ENCODE data around the gene RAD51B.

RAD51B gene

DNA sequence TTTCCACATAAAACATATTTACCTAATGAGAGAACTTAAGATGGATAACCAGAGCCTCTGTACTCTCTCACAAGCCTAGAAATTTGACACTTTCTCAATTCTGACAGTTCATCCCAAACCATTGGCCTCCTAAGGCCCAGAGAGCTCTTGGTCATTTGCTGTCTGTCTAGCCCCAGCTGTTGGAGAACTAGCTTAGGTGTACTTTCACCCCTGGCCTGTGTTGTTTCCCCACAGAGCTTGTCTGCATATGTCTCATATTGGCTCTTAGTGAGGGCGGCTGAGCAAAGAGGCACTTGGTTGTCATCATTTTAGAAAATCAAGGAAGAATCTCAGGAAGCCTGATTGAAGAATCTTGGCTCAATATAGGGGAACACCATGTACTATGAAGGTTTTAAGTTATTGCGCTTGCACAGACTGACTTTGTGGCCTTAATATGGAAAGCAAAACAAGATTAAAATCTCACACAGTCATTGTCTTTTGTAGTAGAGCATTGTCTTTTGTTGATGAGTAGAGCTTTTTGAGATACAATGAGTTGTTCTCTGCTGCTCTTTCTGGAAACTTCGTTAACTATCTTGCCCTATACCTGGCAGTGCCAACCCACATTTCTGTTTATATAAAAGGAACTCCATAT lies 324.6 kb downstream of the RAD51B start:
- Histone ChIP-seq H3K36me3 (peaks cover 0 to 5% (median 0%) of the 10 kb centered on the region in 11 experiments; a peak in 3 of 22 replicates), H3K27ac (peak overlapping the region in 9 of 11 experiments; percentile 60 to 94 (median 90); a peak in 19 of 22 replicates), H4K20me1 (no peaks in the 10 kb centered on the region), H3K27me3 (no peaks in the 10 kb centered on the region), H3K9me3 (replicated peaks in 1 of 11) (peaks cover 10 to 27% (median 15%) of the 10 kb centered on the region in 11 experiments), H3K4me2 (peak overlapping the region; percentile 47 to 81 (median 72); a peak in 21 of 22 replicates), H3K9ac (peak overlapping the region in 9 of 11 experiments; percentile 26 to 79 (median 70); a peak in 17 of 22 replicates), H3K4me1 (peaks cover 22 to 67% (median 42%) of the 10 kb centered on the region in 10 experiments), H3K4me3 (no peak overlapping the region)
- no peak for TF ChIP-seq Cebpa-rat (IDR thresholded peaks at IDR 0.05)

DNA sequence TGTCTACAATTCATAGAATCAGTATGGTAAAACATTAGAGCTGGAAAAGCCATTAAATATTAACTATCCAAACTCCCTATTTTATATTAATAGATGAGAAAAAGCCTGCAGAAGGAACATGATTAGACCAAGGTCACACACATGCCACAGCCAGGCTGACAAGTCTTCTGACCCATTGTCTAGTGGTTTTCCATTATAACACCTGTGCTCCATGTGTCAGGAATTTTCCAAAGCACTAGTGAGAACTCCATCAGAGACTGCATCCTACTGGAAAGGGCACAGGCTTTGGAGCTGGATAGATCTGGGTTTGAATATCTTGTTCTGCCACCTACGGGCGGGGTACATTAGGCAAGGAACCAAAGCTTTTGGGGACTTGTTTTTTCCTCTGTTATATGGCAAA lies 325.5 kb downstream of the RAD51B start:
- Histone ChIP-seq H3K4me1 (peaks cover 22 to 62% (median 42%) of the 10 kb centered on the region in 10 experiments), H3K4me2 (peak overlapping the region in 8 of 11 experiments; percentile 45 to 80 (median 70); a peak in 14 of 22 replicates)

DNA sequence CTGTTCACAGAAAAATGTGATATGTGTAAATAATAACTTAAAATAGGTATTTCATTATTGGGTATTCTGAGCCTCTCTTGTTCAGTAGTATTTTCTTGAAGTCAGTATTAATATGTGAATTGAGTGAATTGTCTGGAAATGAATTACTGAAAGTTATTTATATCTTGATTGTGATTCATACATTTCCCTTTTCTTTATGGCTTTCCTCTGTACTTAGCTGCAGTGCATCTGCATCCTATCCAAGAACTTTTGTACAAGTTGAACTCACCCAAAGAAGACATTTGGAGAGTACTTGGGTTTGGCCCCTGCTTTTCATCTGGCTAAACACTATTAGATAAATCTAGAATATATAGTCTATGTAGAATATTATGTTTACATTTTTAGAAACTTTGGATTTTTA lies 326.0 kb downstream of the RAD51B start:
- H3K27ac ChIP-seq: peak overlapping the region in 7 of 11 experiments; percentile 31 to 94 (median 91); a peak in 13 of 22 replicates
- H3K4me3 ChIP-seq: no peak overlapping the region
- no peak overlapping the region for H3K9ac ChIP-seq
- TF ChIP-seq Cebpa-rat (IDR thresholded peaks at IDR 0.05): no peak
- peaks cover 18 to 37% (median 24%) of the 10 kb centered on the region in 11 experiments for H3K9me3 ChIP-seq (replicated peaks in 1 of 11)
- H3K36me3 ChIP-seq: peaks cover 0 to 5% (median 0%) of the 10 kb centered on the region in 11 experiments; a peak in 3 of 22 replicates
- peak overlapping the region in 10 of 11 experiments; percentile 21 to 75 (median 59); a peak in 16 of 22 replicates for H3K4me2 ChIP-seq
- no peaks in the 10 kb centered on the region for H3K27me3 ChIP-seq
- H4K20me1 ChIP-seq: no peaks in the 10 kb centered on the region
- H3K4me1 ChIP-seq: peaks cover 22 to 57% (median 40%) of the 10 kb centered on the region in 10 experiments

More for the DNA sequence above, 325.5 kb downstream of the RAD51B start:
- H3K9ac ChIP-seq: no peak overlapping the region
- no peak overlapping the region for H3K4me3 ChIP-seq
- peak overlapping the region in 8 of 11 experiments; percentile 80 to 94 (median 90); a peak in 15 of 22 replicates for H3K27ac ChIP-seq
- no peaks in the 10 kb centered on the region for H4K20me1 ChIP-seq
- H3K9me3 ChIP-seq (replicated peaks in 1 of 11): peaks cover 17 to 36% (median 22%) of the 10 kb centered on the region in 11 experiments
- peaks cover 0 to 5% (median 0%) of the 10 kb centered on the region in 11 experiments; a peak in 3 of 22 replicates for H3K36me3 ChIP-seq
- no peaks in the 10 kb centered on the region for H3K27me3 ChIP-seq
- TF ChIP-seq Cebpa-rat (IDR thresholded peaks at IDR 0.05): no peak

DNA sequence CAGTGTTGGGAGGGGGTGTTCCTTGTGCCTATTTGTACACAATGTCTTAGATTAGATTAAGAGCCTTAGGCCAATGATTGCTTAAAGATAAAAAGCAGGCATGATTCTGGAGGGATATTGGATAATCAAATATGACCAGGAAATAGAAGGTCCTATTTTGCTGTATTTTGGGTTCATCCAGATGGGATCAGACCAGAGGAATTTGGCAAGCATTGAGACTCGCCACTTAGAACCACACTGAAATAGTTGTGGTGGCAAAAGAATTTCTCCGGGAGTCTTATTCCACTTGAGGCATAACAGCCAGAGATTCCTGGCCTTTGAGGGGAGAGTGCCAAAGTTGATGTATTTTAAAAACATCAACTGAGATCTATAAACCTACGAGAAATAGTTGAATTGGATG lies 327.2 kb downstream of the RAD51B start:
- no peak overlapping the region for H3K9ac ChIP-seq
- H4K20me1 ChIP-seq: no peaks in the 10 kb centered on the region
- peaks cover 22 to 51% (median 39%) of the 10 kb centered on the region in 10 experiments for H3K4me1 ChIP-seq
- no peak for TF ChIP-seq Cebpa-rat (IDR thresholded peaks at IDR 0.05)
- H3K4me3 ChIP-seq: no peak overlapping the region
- peaks cover 0 to 5% (median 0%) of the 10 kb centered on the region in 11 experiments; a peak in 3 of 22 replicates for H3K36me3 ChIP-seq
- H3K27me3 ChIP-seq: no peaks in the 10 kb centered on the region
- H3K9me3 ChIP-seq (replicated peaks in 1 of 11): peaks cover 24 to 48% (median 35%) of the 10 kb centered on the region in 11 experiments
- H3K27ac ChIP-seq: peak overlapping the region in 4 of 11 experiments; percentile 86 to 94 (median 92); a peak in 6 of 22 replicates
- H3K4me2 ChIP-seq: peak overlapping the region in 1 of 11 experiments; percentile 58; a peak in 1 of 22 replicates

DNA sequence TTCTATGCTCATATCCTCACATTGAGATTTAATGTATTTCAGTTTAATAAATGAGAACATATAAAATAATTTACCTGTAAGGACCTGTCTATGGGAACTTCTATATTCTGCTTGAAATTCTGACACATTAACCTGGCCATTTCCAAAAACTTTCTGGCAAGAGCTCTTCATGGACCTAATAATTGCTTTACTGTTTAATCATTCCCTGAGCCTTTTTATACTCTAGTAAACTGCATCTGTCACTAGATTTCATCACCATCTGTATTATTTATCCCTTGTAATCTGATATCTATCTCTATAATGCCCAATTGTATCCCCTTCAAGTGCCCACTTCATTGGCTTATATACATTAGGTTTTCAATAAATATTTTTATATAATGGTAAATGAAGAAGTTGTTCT lies 327.7 kb downstream of the RAD51B start:
- Histone ChIP-seq H3K27ac (no peak overlapping the region), H3K27me3 (no peaks in the 10 kb centered on the region), H4K20me1 (no peaks in the 10 kb centered on the region), H3K36me3 (peaks cover 0 to 5% (median 0%) of the 10 kb centered on the region in 11 experiments; a peak in 3 of 22 replicates), H3K9me3 (replicated peaks in 1 of 11) (peaks cover 28 to 53% (median 40%) of the 10 kb centered on the region in 11 experiments), H3K9ac (no peak overlapping the region), H3K4me1 (peaks cover 22 to 47% (median 38%) of the 10 kb centered on the region in 10 experiments), H3K4me2 (no peak overlapping the region), H3K4me3 (no peak overlapping the region)
- TF ChIP-seq Cebpa-rat (IDR thresholded peaks at IDR 0.05): no peak

DNA sequence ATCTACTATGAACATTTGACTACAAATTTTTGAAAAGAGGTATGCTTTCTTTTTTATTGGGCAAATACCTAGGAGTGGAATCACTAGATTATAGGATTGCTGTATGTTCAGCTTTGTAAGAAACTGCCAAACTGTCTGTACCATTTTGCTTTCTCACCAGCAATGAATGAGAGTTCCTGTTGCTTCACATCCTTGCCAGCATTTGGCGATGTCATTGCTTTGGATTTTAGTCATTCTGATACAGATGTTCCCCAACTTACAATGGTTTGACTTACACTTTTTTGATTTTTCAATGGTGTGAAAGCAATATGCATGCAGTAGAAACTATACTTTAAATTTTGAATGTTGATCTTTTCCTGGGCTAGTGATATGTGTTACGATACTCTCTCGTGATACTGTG lies 328.7 kb downstream of the RAD51B start:
- Histone ChIP-seq H3K36me3 (peaks cover 0 to 5% (median 0%) of the 10 kb centered on the region in 11 experiments; a peak in 3 of 22 replicates), H3K4me3 (no peak overlapping the region), H4K20me1 (no peaks in the 10 kb centered on the region), H3K4me1 (peaks cover 14 to 37% (median 30%) of the 10 kb centered on the region in 10 experiments), H3K9ac (no peak overlapping the region), H3K4me2 (no peak overlapping the region), H3K9me3 (replicated peaks in 1 of 11) (peaks cover 35 to 60% (median 49%) of the 10 kb centered on the region in 11 experiments), H3K27me3 (no peaks in the 10 kb centered on the region), H3K27ac (no peak overlapping the region)
- no peak for TF ChIP-seq Cebpa-rat (IDR thresholded peaks at IDR 0.05)

DNA sequence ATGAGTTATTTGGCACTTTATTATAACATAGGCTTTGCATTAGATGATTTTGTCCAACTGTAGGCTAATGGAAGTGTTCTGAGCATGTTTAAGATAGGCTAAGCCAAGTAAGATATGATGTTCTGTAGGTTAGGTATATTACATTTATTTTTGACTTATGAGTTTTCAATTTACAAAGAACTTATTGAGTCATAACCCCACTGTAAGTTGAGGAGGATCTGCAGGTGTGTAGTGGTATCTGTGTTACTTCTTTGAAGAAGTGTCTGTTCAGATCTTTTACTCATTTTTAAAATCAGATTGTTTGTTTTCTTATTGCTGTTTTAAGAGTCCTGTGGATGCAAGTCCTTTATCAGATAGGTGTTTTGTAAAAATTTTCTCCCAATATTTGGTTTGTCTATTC lies 329.2 kb downstream of the RAD51B start:
- H3K9ac ChIP-seq: no peak overlapping the region
- H4K20me1 ChIP-seq: no peaks in the 10 kb centered on the region
- no peak overlapping the region for H3K4me2 ChIP-seq
- peaks cover 0 to 5% (median 0%) of the 10 kb centered on the region in 11 experiments; a peak in 3 of 22 replicates for H3K36me3 ChIP-seq
- TF ChIP-seq Cebpa-rat (IDR thresholded peaks at IDR 0.05): no peak
- peaks cover 9 to 32% (median 25%) of the 10 kb centered on the region in 10 experiments for H3K4me1 ChIP-seq
- H3K4me3 ChIP-seq: no peak overlapping the region
- peaks cover 37 to 62% (median 54%) of the 10 kb centered on the region in 11 experiments for H3K9me3 ChIP-seq (replicated peaks in 1 of 11)
- no peaks in the 10 kb centered on the region for H3K27me3 ChIP-seq
- H3K27ac ChIP-seq: no peak overlapping the region

DNA sequence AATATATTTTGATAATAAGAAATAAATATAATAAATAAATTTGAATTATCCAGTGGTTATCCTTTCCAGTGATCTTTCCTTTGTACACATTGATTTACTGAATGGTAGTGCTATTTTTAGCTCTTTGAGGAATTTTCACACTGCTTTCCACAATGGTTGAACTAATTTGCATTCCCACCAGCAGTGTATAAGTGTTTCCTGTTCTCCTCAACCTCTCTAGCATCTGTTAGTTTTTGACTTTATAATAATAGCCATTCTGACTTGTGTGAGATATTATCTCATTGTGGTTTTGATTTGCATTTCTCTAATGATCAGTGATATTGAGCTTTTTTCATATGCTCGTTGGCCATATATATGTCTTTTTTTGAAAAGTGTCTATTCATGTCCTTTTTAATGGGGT lies 333.7 kb downstream of the RAD51B start:
- peaks cover 0 to 4% (median 0%) of the 10 kb centered on the region in 11 experiments; a peak in 3 of 22 replicates for H3K36me3 ChIP-seq
- H3K9me3 ChIP-seq (replicated peaks in 1 of 11): peaks cover 45 to 71% (median 57%) of the 10 kb centered on the region in 11 experiments

DNA sequence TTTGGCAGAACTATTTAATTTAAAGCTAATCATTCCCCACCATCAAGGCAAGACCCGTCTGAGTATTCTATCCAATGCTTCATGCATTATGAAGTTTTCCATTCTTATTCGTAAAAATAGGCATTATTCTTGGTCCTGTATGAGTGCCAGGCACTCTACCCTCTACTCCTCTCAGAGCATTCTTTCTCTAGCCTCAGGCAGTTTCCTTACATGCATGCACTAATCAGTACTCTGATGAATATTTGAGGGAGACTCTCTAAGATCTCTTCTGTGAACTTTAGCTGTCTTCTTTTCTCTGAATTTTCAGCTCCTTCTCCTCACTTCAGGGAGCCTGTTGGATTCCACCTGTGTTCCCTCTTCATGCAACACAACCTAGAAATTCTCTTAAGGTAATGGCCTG lies 334.7 kb downstream of the RAD51B start:
- no peak overlapping the region for H3K4me2 ChIP-seq
- H3K27me3 ChIP-seq: no peaks in the 10 kb centered on the region
- TF ChIP-seq Cebpa-rat (IDR thresholded peaks at IDR 0.05): no peak
- no peak overlapping the region for H3K27ac ChIP-seq
- no peaks in the 10 kb centered on the region for H4K20me1 ChIP-seq
- no peaks in the 10 kb centered on the region; a peak in 1 of 20 replicates for H3K4me1 ChIP-seq
- H3K4me3 ChIP-seq: no peak overlapping the region
- H3K36me3 ChIP-seq: no peaks in the 10 kb centered on the region
- peaks cover 38 to 61% (median 48%) of the 10 kb centered on the region in 11 experiments for H3K9me3 ChIP-seq (replicated peaks in 1 of 11)
- H3K9ac ChIP-seq: no peak overlapping the region

More for the DNA sequence above, 333.7 kb downstream of the RAD51B start:
- no peaks in the 10 kb centered on the region for H3K27me3 ChIP-seq
- H3K27ac ChIP-seq: no peak overlapping the region
- H3K4me2 ChIP-seq: no peak overlapping the region
- no peaks in the 10 kb centered on the region for H4K20me1 ChIP-seq
- H3K4me3 ChIP-seq: no peak overlapping the region
- H3K4me1 ChIP-seq: no peaks in the 10 kb centered on the region; a peak in 1 of 20 replicates
- H3K9ac ChIP-seq: no peak overlapping the region
- TF ChIP-seq Cebpa-rat (IDR thresholded peaks at IDR 0.05): no peak
